CD4-positive, alpha-beta T cell treated with Interleukin-12 subunit alpha and Interleukin-12 subunit beta, for 1 hour (primary cell): ENCODE measurements around the gene RCC1.
"Not testable (repeated sequence)": the region's sequence is repeated elsewhere in the genome, so short reads cannot be mapped to it uniquely, and the experiment has no call there.

Experiments
- DNase-seq: peaks from one replicate; pipeline ENCODE4 v3.0.0-alpha.2; 2020

The RCC1 gene

GRCh38 chr1:28512058-28512611, 6.3 kb downstream of the RCC1 start:
- DNase-seq: no peak

- not testable (repeated sequence) for DNase-seq
Observed at GRCh38 chr1:28514445-28514933, 8.6 kb downstream of the RCC1 start.

GRCh38 chr1:28516518-28516956, 10.7 kb downstream of the RCC1 start:
- DNase-seq: no peak

GRCh38 chr1:28517649-28517999, 11.8 kb downstream of the RCC1 start:
- no peak for DNase-seq

GRCh38 chr1:28518000-28518744, 12.3 kb downstream of the RCC1 start:
- peak; percentile 89 for DNase-seq

- no peak for DNase-seq
Observed at GRCh38 chr1:28518745-28519341, 13.0 kb downstream of the RCC1 start.

- no peak for DNase-seq
Observed at GRCh38 chr1:28519946-28520725, 14.3 kb downstream of the RCC1 start.

GRCh38 chr1:28520796-28521195, 15.0 kb downstream of the RCC1 start:
- DNase-seq: not testable (repeated sequence)

- no peak for DNase-seq
Observed at GRCh38 chr1:28521502-28522164, 15.8 kb downstream of the RCC1 start.

- not testable (repeated sequence) for DNase-seq
Observed at GRCh38 chr1:28522537-28522936, 16.7 kb downstream of the RCC1 start.

- not testable (repeated sequence) for DNase-seq
Observed at GRCh38 chr1:28525002-28525642, 19.3 kb downstream of the RCC1 start.

- no peak for DNase-seq
Observed at GRCh38 chr1:28526886-28527285, 21.0 kb downstream of the RCC1 start.

GRCh38 chr1:28530456-28530855, 24.6 kb downstream of the RCC1 start:
- no peak for DNase-seq

GRCh38 chr1:28534671-28535070, 28.8 kb downstream of the RCC1 start:
- no peak for DNase-seq

- DNase-seq: no peak
Observed at GRCh38 chr1:28535180-28535579, 29.3 kb downstream of the RCC1 start.

GRCh38 chr1:28537457-28538199, 31.8 kb downstream of the RCC1 start:
- no peak for DNase-seq

- no peak for DNase-seq
Observed at GRCh38 chr1:28538286-28538685, 32.4 kb downstream of the RCC1 start.

- DNase-seq: no peak
Observed at GRCh38 chr1:28540651-28541050, 34.8 kb downstream of the RCC1 start.

GRCh38 chr1:28541414-28542015, 35.7 kb downstream of the RCC1 start:
- not testable (repeated sequence) for DNase-seq

- DNase-seq: no peak
Observed at GRCh38 chr1:28545246-28545628, 39.4 kb downstream of the RCC1 start.

- no peak for DNase-seq
Observed at GRCh38 chr1:28548318-28548717, 42.5 kb downstream of the RCC1 start.
